HepG2 (cell line): ENCODE measurements around the gene DDX6. TPM values are rescaled to one million over a fixed set of nuclear protein-coding genes. Genes with fewer than 3 reads are reported as not detected.

Source experiments
- ARID3A ChIP-seq: IDR thresholded peaks from 2 replicates; pipeline ENCODE4 v1.6.1; 2012; ENCODE audit warnings: low read depth, low read length, improper control_type of control experiment
- BRF2 ChIP-seq: sonication (generic); formaldehyde crosslinking; IDR thresholded peaks from 2 replicates; pipeline ENCODE4 v1.8.1; 2022; ENCODE audit warnings: mild to moderate bottlenecking, missing genetic modification reagents
- DMAP1 ChIP-seq: IDR thresholded peaks from 2 replicates; pipeline ENCODE4 v1.6.1; 2016
- FLYWCH1 ChIP-seq: sonication (generic); formaldehyde crosslinking; IDR thresholded peaks from 2 replicates; pipeline ENCODE4 v1.8.1; 2023; ENCODE audit warnings: mild to moderate bottlenecking, missing genetic modification reagents
- GZF1 ChIP-seq: sonication (generic); formaldehyde crosslinking; IDR thresholded peaks from 2 replicates; pipeline ENCODE4 v1.5.1; 2020; ENCODE audit warnings: mild to moderate bottlenecking, missing genetic modification reagents
- KLF16 ChIP-seq, 2 experiments: sonication (generic) in 1 of 2; formaldehyde crosslinking in 1 of 2; IDR thresholded peaks; 2 replicates each; pipeline versions ENCODE4 v1.6.1 to v1.8.0; 2016 to 2023; ENCODE audit warnings: missing genetic modification reagents in 2 of 2, missing compliant biosample characterization in 1 of 2
- PCBP1 ChIP-seq: fragments of 200-400 bp; formaldehyde crosslinking; IDR thresholded peaks from 2 replicates; pipeline ENCODE4 v1.6.1; 2017; ENCODE audit warnings: mild to moderate bottlenecking, low read depth, low read length, borderline replicate concordance
- RBFOX2 ChIP-seq: fragments of 200-400 bp; formaldehyde crosslinking; IDR thresholded peaks from 2 replicates; pipeline ENCODE4 v1.6.1; 2017; ENCODE audit warnings: low read depth, mild to moderate bottlenecking, low read length
- SRSF9 ChIP-seq: fragments of 200-400 bp; formaldehyde crosslinking; IDR thresholded peaks from 2 replicates; pipeline ENCODE4 v1.6.1; 2018; ENCODE audit warnings: borderline replicate concordance, mild to moderate bottlenecking, low read depth, low read length; ENCODE audit not compliant: insufficient read depth, poor library complexity, severe bottlenecking
- TRAFD1 ChIP-seq: sonication (generic); formaldehyde crosslinking; IDR thresholded peaks from 2 replicates; pipeline ENCODE4 v1.5.1; 2020; ENCODE audit warnings: missing genetic modification reagents, mild to moderate bottlenecking, borderline replicate concordance
- ZHX1 ChIP-seq: sonication (generic); formaldehyde crosslinking; IDR thresholded peaks from 2 replicates; pipeline ENCODE4 v1.8.1; 2022; ENCODE audit warnings: low read depth, mild to moderate bottlenecking, missing genetic modification reagents
- ZIK1 ChIP-seq: sonication (generic); formaldehyde crosslinking; IDR thresholded peaks from 2 replicates; pipeline ENCODE4 v1.5.0; 2020; ENCODE audit warnings: mild to moderate bottlenecking, low read depth, missing genetic modification reagents, borderline replicate concordance
- ZNF10 ChIP-seq: sonication (generic); formaldehyde crosslinking; IDR thresholded peaks from 2 replicates; pipeline ENCODE4 v1.4.0; 2020; ENCODE audit warnings: mild to moderate bottlenecking, low read depth, missing genetic modification reagents, borderline replicate concordance
- ZNF225 ChIP-seq: sonication (generic); formaldehyde crosslinking; IDR thresholded peaks from 2 replicates; pipeline ENCODE4 v1.4.0; 2020; ENCODE audit warnings: mild to moderate bottlenecking, missing genetic modification reagents
- ZNF275 ChIP-seq: sonication (generic); formaldehyde crosslinking; IDR thresholded peaks from 2 replicates; pipeline ENCODE4 v1.8.0; 2022; ENCODE audit warnings: missing genetic modification reagents, mild to moderate bottlenecking, inconsistent platforms, borderline replicate concordance
- ZNF329 ChIP-seq: sonication (generic); formaldehyde crosslinking; IDR thresholded peaks from 2 replicates; pipeline ENCODE4 v1.9.0; 2021; ENCODE audit warnings: low read depth, mild to moderate bottlenecking, missing genetic modification reagents
- ZNF552 ChIP-seq: sonication (generic); formaldehyde crosslinking; IDR thresholded peaks from 2 replicates; pipeline ENCODE4 v1.9.0; 2022; ENCODE audit warnings: missing genetic modification reagents, mild to moderate bottlenecking, borderline replicate concordance
- ZNF737 ChIP-seq: sonication (generic); formaldehyde crosslinking; IDR thresholded peaks from 2 replicates; pipeline ENCODE4 v1.5.0; 2020; ENCODE audit warnings: missing genetic modification reagents, mild to moderate bottlenecking, borderline replicate concordance
- polyA plus RNA-seq, 8 experiments: library from polyadenylated mRNA; depleted of rRNA in 3 of 8; stranded (reverse) in 7 of 8; unstranded in 1 of 8; fragments of >200 nt; fragmentation: Illumina TruSeq in 4 of 8; extraction: Trizol in 4 of 8; gene quantifications; 2 replicates each; pipeline versions ENCODE4 v1.2.1 to v1.2.3, GENCODE V29; 2011 to 2016; ENCODE audit warnings: low read depth in 4 of 8, missing spikeins in 1 of 8, mixed read lengths in 1 of 8; ENCODE audit not compliant: insufficient read depth in 1 of 8
- total RNA-seq, 5 experiments: library from RNA; depleted of rRNA; stranded (reverse); fragments of >200 nt; fragmentation: Illumina TruSeq; extraction: Trizol; gene quantifications; 2 replicates each; pipeline ENCODE4 v1.2.3, GENCODE V29; 2016; ENCODE audit warnings: low read depth in 1 of 5

The DDX6 gene
- total and polyA plus RNA-seq, 2 of the 13 experiments (the other 11 are each of a cell fraction or from before 2014, with no cell fraction given), result 20.9 to 59.2 TPM

GRCh38 chr11:118791111-118791960 lies at the start of gene DDX6 (continued):
- TF ChIP-seq BRF2 (CRISPR knock-in tag) (no peak), ARID3A (no peak), DMAP1 (CRISPR knock-in tag) (no peak), ZNF329 (CRISPR knock-in tag) (0 out of 2 replicates have a peak, but pooled peaks have one; percentile 13), ZNF225 (CRISPR knock-in tag) (no peak), ZHX1 (CRISPR knock-in tag) (no peak), ZNF10 (CRISPR knock-in tag) (no peak), ZNF275 (CRISPR knock-in tag) (no peak), ZIK1 (CRISPR knock-in tag) (no peak), GZF1 (CRISPR knock-in tag) (no peak), FLYWCH1 (CRISPR knock-in tag) (no peak), ZNF552 (no peak; the same call in 1 of the 2 replicates), SRSF9 (no peak), TRAFD1 (CRISPR knock-in tag) (no peak), KLF16 (CRISPR knock-in tag; IDR thresholded peaks at IDR 0.05) (no peak), RBFOX2 (peak; percentile 90), PCBP1 (0 out of 2 replicates have a peak, but pooled peaks have one; percentile 26), ZNF737 (no peak)
